IMR-90 (cell line): ENCODE results near the gene GZF1. TPM values are rescaled to one million over a fixed set of nuclear protein-coding genes. Genes with fewer than 3 reads are reported as not detected.

Experiments used
- ATAC-seq: fragments of 200-7000 bp; cut with Tn5 transposase; 2 replicates; pipeline ENCODE4 v1.9.1; 2020; ENCODE audit warnings: low read depth, mild to moderate bottlenecking, moderate library complexity
- BruUV-seq: library from RNA; stranded (reverse); fragments of 400-500 nt; replicated peaks from 2 replicates; lab custom pipeline; 2021; lab: Mats Ljungman, UMichigan
- CTCF ChIA-PET: fragments of 300-600 bp; formaldehyde crosslinking; extraction: SDS; loops from one replicate; lab custom pipeline; 2021; ENCODE audit warnings: antibody characterized with exemption; lab: Yijun Ruan, JAX
- POLR2A ChIA-PET: fragments of 300-600 bp; sonication (Branson Sonifier 250); formaldehyde crosslinking; loops from one replicate; lab custom pipeline; 2022; ENCODE audit warnings: antibody characterized with exemption; ENCODE audit not compliant: unreplicated experiment; lab: Charles Lee
- DNase-seq: peaks from one replicate; pipeline ENCODE4 v3.0.0; 2013
- H2AFZ ChIP-seq: replicated peaks from 2 replicates; pipeline ENCODE3; 2013; ENCODE audit warnings: low read length, mild to moderate bottlenecking; ENCODE audit not compliant: poor library complexity
- H2AK5ac ChIP-seq: 2 replicates; pipeline ENCODE4 v1.6.1; 2013; ENCODE audit warnings: low read depth, low read length, inconsistent platforms
- H2AK9ac ChIP-seq: replicated peaks from 2 replicates; pipeline ENCODE3; 2013; ENCODE audit warnings: mild to moderate bottlenecking, low read depth, low read length, moderate library complexity; ENCODE audit not compliant: poor library complexity
- H2BK120ac ChIP-seq: 2 replicates; pipeline ENCODE4 v1.6.1; 2013; ENCODE audit warnings: low read depth, low read length, inconsistent platforms
- H2BK15ac ChIP-seq: 3 replicates; pipeline ENCODE4 v1.6.1; 2013; ENCODE audit warnings: low read depth, low read length, inconsistent platforms
- H2BK20ac ChIP-seq: 2 replicates; pipeline ENCODE4 v1.6.1; 2013; ENCODE audit warnings: low read depth, mild to moderate bottlenecking, inconsistent platforms, low read length, moderate library complexity
- H2BK5ac ChIP-seq: 2 replicates; pipeline ENCODE4 v1.6.1; 2013; ENCODE audit warnings: mild to moderate bottlenecking, low read depth, low read length, inconsistent platforms; ENCODE audit not compliant: poor library complexity, severe bottlenecking
- H3K14ac ChIP-seq: replicated peaks from 2 replicates; pipeline ENCODE4 v1.6.1; 2013; ENCODE audit warnings: low read depth, low read length, inconsistent platforms
- H3K18ac ChIP-seq: 2 replicates; pipeline ENCODE4 v1.6.1; 2013; ENCODE audit warnings: low read depth, low read length, control low read depth
- H3K23ac ChIP-seq: 2 replicates; pipeline ENCODE4 v1.6.1; 2013; ENCODE audit warnings: low read depth, low read length, inconsistent platforms
- H3K27ac ChIP-seq: 2 replicates; pipeline ENCODE4 v1.5.1; 2013; ENCODE audit warnings: mild to moderate bottlenecking, control low read depth, low read length; ENCODE audit not compliant: insufficient read depth
- H3K27me3 ChIP-seq: 2 replicates; pipeline ENCODE4 v1.6.1; 2013; ENCODE audit warnings: low read length; ENCODE audit not compliant: control insufficient read depth, insufficient read depth
- H3K36me3 ChIP-seq: 2 replicates; pipeline ENCODE4 v1.6.1; 2013; ENCODE audit warnings: low read length, mixed read lengths; ENCODE audit not compliant: control insufficient read depth, insufficient read depth
- H3K4ac ChIP-seq: 2 replicates; pipeline ENCODE4 v1.6.1; 2013; ENCODE audit warnings: low read depth, low read length, inconsistent platforms
- H3K4me1 ChIP-seq: 2 replicates; pipeline ENCODE4 v1.6.1; 2013; ENCODE audit warnings: low read length, mixed read lengths; ENCODE audit not compliant: control insufficient read depth, insufficient read depth
- H3K4me2 ChIP-seq: 2 replicates; pipeline ENCODE4 v1.6.1; 2013; ENCODE audit warnings: low read depth, mild to moderate bottlenecking, control low read depth, low read length, moderate library complexity
- H3K4me3 ChIP-seq: 2 replicates; pipeline ENCODE4 v1.5.1; 2013; ENCODE audit warnings: low read depth, mild to moderate bottlenecking, control low read depth, low read length, moderate library complexity; ENCODE audit not compliant: insufficient read depth
- H3K56ac ChIP-seq: 2 replicates; pipeline ENCODE4 v1.6.1; 2013; ENCODE audit warnings: low read length, inconsistent platforms; ENCODE audit not compliant: insufficient read depth; ENCODE audit errors: extremely low read depth
- H3K79me1 ChIP-seq, 2 experiments: 2 replicates each; pipeline ENCODE4 v1.6.1; 2013; ENCODE audit warnings: low read length in 2 of 2, inconsistent platforms in 1 of 2, low read depth in 1 of 2
- H3K9ac ChIP-seq: 2 replicates; pipeline ENCODE4 v1.6.1; 2013; ENCODE audit warnings: low read depth, low read length, control low read depth
- H3K9me1 ChIP-seq: 2 replicates; pipeline ENCODE4 v1.6.1; 2013; ENCODE audit warnings: low read length, inconsistent platforms; ENCODE audit not compliant: insufficient read depth
- H3K9me3 ChIP-seq: 2 replicates; pipeline ENCODE4 v1.6.1; 2013; ENCODE audit warnings: low read length; ENCODE audit not compliant: control insufficient read depth, insufficient read depth
- H4K20me1 ChIP-seq: 2 replicates; pipeline ENCODE4 v1.6.1; 2013; ENCODE audit warnings: low read length, inconsistent platforms; ENCODE audit not compliant: insufficient read depth
- H4K5ac ChIP-seq: 2 replicates; pipeline ENCODE4 v1.6.1; 2013; ENCODE audit warnings: mild to moderate bottlenecking, low read depth, low read length, control low read depth
- H4K8ac ChIP-seq, 2 experiments: 2 replicates each; pipeline ENCODE4 v1.6.1; 2013; ENCODE audit warnings: low read depth in 2 of 2, low read length in 2 of 2, control low read depth in 1 of 2, inconsistent platforms in 1 of 2
- H4K91ac ChIP-seq: 2 replicates; pipeline ENCODE4 v1.6.1; 2013; ENCODE audit warnings: low read depth, low read length, inconsistent platforms; ENCODE audit not compliant: insufficient read depth
- BHLHE40 ChIP-seq: fragments of 150-350 bp; IDR thresholded peaks from 2 replicates; pipeline ENCODE4 v1.6.1; 2016; ENCODE audit warnings: mild to moderate bottlenecking, low read depth, low read length
- CEBPB ChIP-seq: IDR thresholded peaks from 2 replicates; pipeline ENCODE4 v1.6.1; 2012; ENCODE audit warnings: low read depth, low read length, improper control_type of control experiment
- CHD1 ChIP-seq: IDR thresholded peaks from 2 replicates; pipeline ENCODE4 v1.6.1; 2012; ENCODE audit warnings: low read depth, low read length, improper control_type of control experiment
- FOS ChIP-seq: fragments of 150-350 bp; IDR thresholded peaks from 2 replicates; pipeline ENCODE4 v1.6.1; 2016; ENCODE audit warnings: low read depth, low read length
- MAFK ChIP-seq: IDR thresholded peaks from 2 replicates; pipeline ENCODE4 v1.6.1; 2012; ENCODE audit warnings: low read depth, low read length, improper control_type of control experiment
- MAZ ChIP-seq: IDR thresholded peaks from 2 replicates; pipeline ENCODE4 v1.6.1; 2012; ENCODE audit warnings: low read depth, mild to moderate bottlenecking, low read length, improper control_type of control experiment, moderate library complexity, borderline replicate concordance
- MXI1 ChIP-seq: IDR thresholded peaks from 2 replicates; pipeline ENCODE4 v1.6.1; 2012; ENCODE audit warnings: low read depth, mild to moderate bottlenecking, low read length, moderate library complexity, borderline replicate concordance
- POLR2A ChIP-seq: IDR thresholded peaks from 2 replicates; pipeline ENCODE4 v1.6.1; 2012; ENCODE audit warnings: mild to moderate bottlenecking, low read depth, low read length
- RAD21 ChIP-seq: IDR thresholded peaks from 2 replicates; pipeline ENCODE4 v1.6.1; 2012; ENCODE audit warnings: low read length, improper control_type of control experiment
- RCOR1 ChIP-seq: IDR thresholded peaks from 2 replicates; pipeline ENCODE4 v1.6.1; 2012; ENCODE audit warnings: mild to moderate bottlenecking, low read length, improper control_type of control experiment; ENCODE audit not compliant: insufficient replicate concordance
- RFX5 ChIP-seq: IDR thresholded peaks from 2 replicates; pipeline ENCODE4 v1.8.0; 2012; ENCODE audit warnings: low read depth, mild to moderate bottlenecking, low read length, moderate library complexity
- WGBS, 2 experiments: methylation state at CpG; one replicate each; pipeline versions ENCODE4 v1.1.5 to v1.1.7; 2013; ENCODE audit warnings: missing lambda C conversion rate in 2 of 2; ENCODE audit not compliant: insufficient read length in 1 of 2; ENCODE audit errors: extremely low coverage in 2 of 2; 5-methylcytosine and 5-hydroxymethylcytosine counted together
- dilution Hi-C: fragments of 300-500 bp; cut with HindIII; formaldehyde crosslinking; loops from one replicate; pipeline ENCODE4 v1.14.3; 2018; ENCODE audit warnings: low sequenced_read_pairs; ENCODE audit not compliant: unreplicated experiment
- in situ Hi-C: fragments of 300-500 bp; cut with MboI; formaldehyde crosslinking; loops from 3 replicates; pipeline ENCODE4 v1.14.3; 2019; ENCODE audit warnings: low sequenced_read_pairs, inconsistent platforms, mixed read lengths
- intact Hi-C: fragments of 100-400 bp; cut with micrococcal nuclease; formaldehyde crosslinking; loops from 2 replicates; pipeline ENCODE4 v1.10.0; 2022
- polyA plus RNA-seq, 3 experiments: library from polyadenylated mRNA; depleted of rRNA; stranded (reverse); fragments of >200 nt; gene quantifications; 2 replicates each; pipeline ENCODE4 v1.2.3, GENCODE V29; 2012; ENCODE audit warnings: low replicate concordance in 1 of 3
- total RNA-seq: library from RNA; depleted of rRNA; stranded (reverse); fragments of >200 nt; gene quantifications from 2 replicates; pipeline ENCODE4 v1.2.3, GENCODE V29; 2012
- TF ChIP-seq, protein P1 (sequence below): fragments of 150-350 bp; IDR thresholded peaks from 2 replicates; pipeline ENCODE4 v1.6.1; 2017; ENCODE audit warnings: mild to moderate bottlenecking, antibody characterized with exemption, low read length, low read depth
- TF ChIP-seq, protein P2 (sequence below): conservative IDR thresholded peaks from 2 replicates; pipeline ENCODE4 v1.5.1; 2012; ENCODE audit warnings: mild to moderate bottlenecking, low read depth, low read length, improper control_type of control experiment
- TF ChIP-seq, protein P3 (sequence below): fragments of 150-350 bp; IDR thresholded peaks from 2 replicates; pipeline ENCODE4 v1.6.1; 2016; ENCODE audit warnings: low read depth, mild to moderate bottlenecking, low read length, moderate library complexity, borderline replicate concordance

GZF1 gene
- total and polyA plus RNA-seq, 2 of the 4 experiments (the other 2 are of a cell fraction): 23.7 to 24.7 TPM

DNA sequence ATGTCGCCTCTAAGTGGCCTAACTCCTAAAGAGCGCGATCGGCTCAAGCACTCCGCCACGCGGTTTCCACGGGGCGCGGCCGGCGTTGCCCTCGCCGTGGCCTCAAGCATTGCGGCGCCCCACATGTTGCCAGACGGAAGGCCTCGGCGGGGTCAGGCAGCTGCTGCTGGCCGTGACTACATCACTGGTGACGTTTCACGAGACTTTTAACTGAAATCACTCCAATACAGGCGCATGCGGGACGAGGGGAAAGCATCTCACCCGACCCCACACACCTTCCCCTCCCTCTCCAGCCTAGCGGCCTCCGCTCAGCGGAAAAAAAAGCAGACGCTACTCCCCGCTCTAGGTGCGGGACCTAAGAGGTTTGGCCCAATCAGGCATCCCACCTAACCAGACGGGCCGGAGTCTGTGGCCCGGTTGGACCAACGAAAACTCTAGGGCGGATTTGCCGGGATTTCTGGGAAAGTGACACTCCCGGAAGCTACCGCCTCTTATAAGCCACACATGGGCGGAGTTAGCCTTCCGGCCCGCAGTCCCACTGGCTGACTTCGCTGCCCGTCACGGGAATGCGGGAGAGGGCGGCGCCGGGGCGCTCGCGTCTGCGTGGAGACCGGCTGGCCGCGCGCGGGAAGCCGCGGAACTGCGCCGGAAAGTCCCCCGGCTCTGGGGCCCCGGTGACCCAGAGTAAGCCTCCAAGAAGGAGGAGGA, 11.6 kb upstream of the GZF1 start, which contains the start of gene NXT1:
TSS of gene NXT1 (plus strand) at position 596 of the 708 bp plus-strand sequence. CDS start 3,251 bp downstream, outside the sequence.
- dilution Hi-C loops: no loop called here
- H3K9me1 ChIP-seq: peaks cover 3% of the 10 kb centered on the region; the same call in 1 of the 2 replicates
- ChIA-PET CTCF (interaction anchor here (0.6 to 2.2 kb wide), 12 partner anchors 10 to 658 kb away, joined by 3 to 19 read pairs (median 4); partner anchors contain the start of gene THBD), POLR2A (interaction anchor here (0.6 to 1.3 kb wide), 6 partner anchors 8 to 198 kb away, joined by 3 to 16 read pairs (median 4); partner anchors contain the start of gene GZF1)
- peak within 1 kb of the TSS; percentile 87 for H3K4me2 ChIP-seq
- H3K9me3 ChIP-seq: no peaks in the 10 kb centered on the region
- peak within 1 kb of the TSS; percentile 73 for H3K56ac ChIP-seq
- in situ Hi-C loops: no loop called here
- H3K4ac ChIP-seq: peak within 1 kb of the TSS; percentile 91
- intact Hi-C loops: loop anchor here (1.0 to 10.0 kb wide), 2 partner anchors 206 to 554 kb away; no protein-coding TSS in a partner anchor
- H2AFZ ChIP-seq: peak within 1 kb of the TSS; percentile 96
- ATAC-seq (peak; percentile 89), DNase-seq (peak; percentile 99)
- H2AK5ac ChIP-seq: peak within 1 kb of the TSS; percentile 89
- no peak within 1 kb of the TSS; the same call in 2 of the 3 replicates for H2BK15ac ChIP-seq
- peak within 1 kb of the TSS; percentile 82 for H3K18ac ChIP-seq
- H3K23ac ChIP-seq: peak within 1 kb of the TSS; percentile 92
- peak within 1 kb of the TSS; percentile 57 to 89 for H4K8ac ChIP-seq
- H4K5ac ChIP-seq: peak within 1 kb of the TSS; percentile 81
- no TSS peak for BruUV-seq
- H2AK9ac ChIP-seq: peak within 1 kb of the TSS; percentile 94
- H3K14ac ChIP-seq: peak within 1 kb of the TSS; percentile 74
- H3K79me1 ChIP-seq: peaks cover 0 to 34% of the 10 kb centered on the region in 2 experiments; a peak in 3 of 4 replicates
- peak within 1 kb of the TSS; percentile 18; the same call in 1 of the 2 replicates for H2BK20ac ChIP-seq
- peak within 1 kb of the TSS; percentile 86 for H3K9ac ChIP-seq
- peaks cover 5% of the 10 kb centered on the region for H3K4me1 ChIP-seq
- H4K20me1 ChIP-seq: peaks cover 18% of the 10 kb centered on the region
- H3K36me3 ChIP-seq: peaks cover 6% of the 10 kb centered on the region
- H2BK120ac ChIP-seq: peak within 1 kb of the TSS; percentile 76
- peak within 1 kb of the TSS; percentile 93 for H2BK5ac ChIP-seq
- peak within 1 kb of the TSS; percentile 81 for H4K91ac ChIP-seq
- H3K4me3 ChIP-seq: peak within 1 kb of the TSS; percentile 72
- H3K27ac ChIP-seq: peak within 1 kb of the TSS; percentile 95
- 0% methylated on average over 39 of the region's 65 CpGs; no CpG with 5 or more reads in 1 of the 2 experiments for WGBS, 2 experiments
- H3K27me3 ChIP-seq: no peaks in the 10 kb centered on the region
- TF ChIP-seq, protein P1, sequence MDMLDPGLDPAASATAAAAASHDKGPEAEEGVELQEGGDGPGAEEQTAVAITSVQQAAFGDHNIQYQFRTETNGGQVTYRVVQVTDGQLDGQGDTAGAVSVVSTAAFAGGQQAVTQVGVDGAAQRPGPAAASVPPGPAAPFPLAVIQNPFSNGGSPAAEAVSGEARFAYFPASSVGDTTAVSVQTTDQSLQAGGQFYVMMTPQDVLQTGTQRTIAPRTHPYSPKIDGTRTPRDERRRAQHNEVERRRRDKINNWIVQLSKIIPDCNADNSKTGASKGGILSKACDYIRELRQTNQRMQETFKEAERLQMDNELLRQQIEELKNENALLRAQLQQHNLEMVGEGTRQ: peak; percentile 63
- no peak; the same call in none of the 2 replicates for TF ChIP-seq MAZ
- TF ChIP-seq MAFK: no peak
- no peak for TF ChIP-seq RFX5
- no peak for TF ChIP-seq CHD1
- no peak for TF ChIP-seq FOS
- TF ChIP-seq RCOR1: no peak
- TF ChIP-seq CEBPB: no peak
- TF ChIP-seq BHLHE40: peak; percentile 62
- TF ChIP-seq MXI1: peak; percentile 95
- TF ChIP-seq POLR2A: peak; percentile 92
- TF ChIP-seq, protein P2, sequence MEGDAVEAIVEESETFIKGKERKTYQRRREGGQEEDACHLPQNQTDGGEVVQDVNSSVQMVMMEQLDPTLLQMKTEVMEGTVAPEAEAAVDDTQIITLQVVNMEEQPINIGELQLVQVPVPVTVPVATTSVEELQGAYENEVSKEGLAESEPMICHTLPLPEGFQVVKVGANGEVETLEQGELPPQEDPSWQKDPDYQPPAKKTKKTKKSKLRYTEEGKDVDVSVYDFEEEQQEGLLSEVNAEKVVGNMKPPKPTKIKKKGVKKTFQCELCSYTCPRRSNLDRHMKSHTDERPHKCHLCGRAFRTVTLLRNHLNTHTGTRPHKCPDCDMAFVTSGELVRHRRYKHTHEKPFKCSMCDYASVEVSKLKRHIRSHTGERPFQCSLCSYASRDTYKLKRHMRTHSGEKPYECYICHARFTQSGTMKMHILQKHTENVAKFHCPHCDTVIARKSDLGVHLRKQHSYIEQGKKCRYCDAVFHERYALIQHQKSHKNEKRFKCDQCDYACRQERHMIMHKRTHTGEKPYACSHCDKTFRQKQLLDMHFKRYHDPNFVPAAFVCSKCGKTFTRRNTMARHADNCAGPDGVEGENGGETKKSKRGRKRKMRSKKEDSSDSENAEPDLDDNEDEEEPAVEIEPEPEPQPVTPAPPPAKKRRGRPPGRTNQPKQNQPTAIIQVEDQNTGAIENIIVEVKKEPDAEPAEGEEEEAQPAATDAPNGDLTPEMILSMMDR: no peak
- TF ChIP-seq, protein P3, sequence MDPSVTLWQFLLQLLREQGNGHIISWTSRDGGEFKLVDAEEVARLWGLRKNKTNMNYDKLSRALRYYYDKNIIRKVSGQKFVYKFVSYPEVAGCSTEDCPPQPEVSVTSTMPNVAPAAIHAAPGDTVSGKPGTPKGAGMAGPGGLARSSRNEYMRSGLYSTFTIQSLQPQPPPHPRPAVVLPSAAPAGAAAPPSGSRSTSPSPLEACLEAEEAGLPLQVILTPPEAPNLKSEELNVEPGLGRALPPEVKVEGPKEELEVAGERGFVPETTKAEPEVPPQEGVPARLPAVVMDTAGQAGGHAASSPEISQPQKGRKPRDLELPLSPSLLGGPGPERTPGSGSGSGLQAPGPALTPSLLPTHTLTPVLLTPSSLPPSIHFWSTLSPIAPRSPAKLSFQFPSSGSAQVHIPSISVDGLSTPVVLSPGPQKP: no peak
- no peak for TF ChIP-seq RAD21
